AG09319 (cell line): Measurements from ENCODE around the gene MRPL34.

Experiments
- DNase-seq: peaks from one replicate; pipeline ENCODE4 v3.0.0-alpha.2; 2010; ENCODE audit warnings: low read depth; ENCODE audit errors: extremely low read depth
- TF ChIP-seq, protein P1 (sequence below): IDR thresholded peaks from 2 replicates; pipeline ENCODE4 v1.5.1; 2011; ENCODE audit warnings: low read depth, mild to moderate bottlenecking, inconsistent platforms, low read length, moderate library complexity

The MRPL34 gene

DNA sequence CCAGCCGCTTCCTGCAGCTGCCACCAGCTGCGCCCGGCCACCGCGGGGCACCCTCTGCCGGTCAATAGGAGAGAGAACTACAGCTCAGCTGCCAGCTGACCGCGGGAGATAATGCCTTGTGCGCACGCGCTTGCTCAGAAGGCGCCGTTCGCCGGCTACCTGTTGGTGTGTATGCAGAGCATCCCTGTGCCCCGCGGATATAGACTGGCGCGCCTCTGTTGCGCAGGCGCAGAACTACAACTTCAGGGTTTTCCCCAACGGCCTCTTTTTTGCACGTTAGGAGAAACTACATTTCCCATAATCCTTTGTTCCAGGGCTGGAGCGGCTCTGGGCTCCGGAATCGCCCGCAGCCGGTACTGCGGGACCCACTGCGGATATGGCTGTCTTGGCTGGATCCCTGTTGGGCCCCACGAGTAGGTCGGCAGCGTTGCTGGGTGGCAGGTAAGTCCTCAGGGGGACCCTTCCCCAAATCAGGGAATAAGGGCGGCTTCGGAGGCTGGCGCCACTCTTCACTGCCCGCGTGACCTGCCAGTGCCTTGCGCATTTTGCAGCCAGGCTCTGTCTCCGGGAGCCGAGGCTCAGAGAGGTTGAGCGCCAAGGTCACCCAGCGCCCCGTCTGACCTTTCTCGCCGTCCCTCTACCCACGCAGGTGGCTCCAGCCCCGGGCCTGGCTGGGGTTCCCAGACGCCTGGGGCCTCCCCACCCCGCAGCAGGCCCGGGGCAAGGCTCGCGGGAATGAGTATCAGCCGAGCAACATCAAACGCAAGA is at the start of gene MRPL34:
Gene MRPL34, plus strand, starts transcription at position 356 of the 768 bp plus-strand sequence. Its CDS starts 21 bp downstream, at position 377.
- DNase-seq, result peak; percentile 98
- TF ChIP-seq, protein P1, sequence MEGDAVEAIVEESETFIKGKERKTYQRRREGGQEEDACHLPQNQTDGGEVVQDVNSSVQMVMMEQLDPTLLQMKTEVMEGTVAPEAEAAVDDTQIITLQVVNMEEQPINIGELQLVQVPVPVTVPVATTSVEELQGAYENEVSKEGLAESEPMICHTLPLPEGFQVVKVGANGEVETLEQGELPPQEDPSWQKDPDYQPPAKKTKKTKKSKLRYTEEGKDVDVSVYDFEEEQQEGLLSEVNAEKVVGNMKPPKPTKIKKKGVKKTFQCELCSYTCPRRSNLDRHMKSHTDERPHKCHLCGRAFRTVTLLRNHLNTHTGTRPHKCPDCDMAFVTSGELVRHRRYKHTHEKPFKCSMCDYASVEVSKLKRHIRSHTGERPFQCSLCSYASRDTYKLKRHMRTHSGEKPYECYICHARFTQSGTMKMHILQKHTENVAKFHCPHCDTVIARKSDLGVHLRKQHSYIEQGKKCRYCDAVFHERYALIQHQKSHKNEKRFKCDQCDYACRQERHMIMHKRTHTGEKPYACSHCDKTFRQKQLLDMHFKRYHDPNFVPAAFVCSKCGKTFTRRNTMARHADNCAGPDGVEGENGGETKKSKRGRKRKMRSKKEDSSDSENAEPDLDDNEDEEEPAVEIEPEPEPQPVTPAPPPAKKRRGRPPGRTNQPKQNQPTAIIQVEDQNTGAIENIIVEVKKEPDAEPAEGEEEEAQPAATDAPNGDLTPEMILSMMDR, result peak; percentile 79

DNA sequence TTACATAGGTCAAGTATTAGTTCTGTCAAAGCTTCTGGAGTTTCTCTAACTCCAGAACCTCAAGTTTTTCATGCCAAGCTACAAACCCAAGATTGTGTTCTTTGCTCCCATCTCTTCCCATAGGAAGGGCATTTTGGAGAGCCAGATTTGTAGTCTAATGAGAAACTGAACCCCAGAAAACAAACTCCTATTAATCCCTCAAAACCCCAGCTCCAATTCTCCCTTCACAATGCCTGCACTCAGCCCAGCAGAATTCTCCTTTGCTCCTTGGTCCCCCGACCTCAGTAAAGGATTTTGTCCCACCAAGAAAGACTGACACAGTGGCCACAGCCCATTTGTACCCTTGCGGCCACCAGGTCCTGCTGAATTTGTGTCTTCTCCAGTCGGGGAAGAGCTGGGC is 49.5 kb upstream of the MRPL34 start:
- DNase-seq, result no peak
- TF ChIP-seq, protein P1, result no peak

DNA sequence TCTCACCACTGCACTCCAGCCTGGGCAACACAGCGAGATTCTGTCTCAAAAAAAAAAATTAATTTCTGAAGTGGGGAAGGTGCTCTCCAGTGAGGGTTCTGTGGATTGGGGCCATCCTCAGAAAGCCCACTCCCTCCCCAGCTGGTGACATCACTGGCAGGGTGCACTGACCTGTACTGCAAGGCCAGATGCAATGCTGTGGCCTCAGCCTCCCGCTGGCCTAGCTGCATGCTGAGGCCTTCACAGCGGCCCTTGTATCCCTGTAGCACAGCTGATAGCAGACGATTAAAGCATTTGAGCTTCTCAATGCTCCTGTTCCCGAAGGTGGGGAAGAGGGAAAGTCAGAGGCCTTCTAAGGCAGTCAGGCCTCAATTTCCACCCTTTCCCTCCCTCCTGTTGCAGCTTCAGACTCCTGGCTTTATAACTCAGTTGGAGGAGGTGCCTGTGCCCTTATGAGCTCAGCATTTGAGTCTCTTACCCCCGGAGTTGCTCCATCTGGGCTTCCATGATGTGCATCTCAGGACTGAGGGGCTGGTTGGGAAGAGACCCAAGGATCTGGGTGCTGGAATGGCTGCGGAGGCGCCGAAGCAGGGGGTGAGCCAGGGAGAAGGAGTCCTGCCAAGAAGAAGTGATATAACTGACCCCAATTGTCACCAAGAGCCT is 46.4 kb upstream of the MRPL34 start:
- TF ChIP-seq, protein P1, result no peak
- DNase-seq, result no peak

DNA sequence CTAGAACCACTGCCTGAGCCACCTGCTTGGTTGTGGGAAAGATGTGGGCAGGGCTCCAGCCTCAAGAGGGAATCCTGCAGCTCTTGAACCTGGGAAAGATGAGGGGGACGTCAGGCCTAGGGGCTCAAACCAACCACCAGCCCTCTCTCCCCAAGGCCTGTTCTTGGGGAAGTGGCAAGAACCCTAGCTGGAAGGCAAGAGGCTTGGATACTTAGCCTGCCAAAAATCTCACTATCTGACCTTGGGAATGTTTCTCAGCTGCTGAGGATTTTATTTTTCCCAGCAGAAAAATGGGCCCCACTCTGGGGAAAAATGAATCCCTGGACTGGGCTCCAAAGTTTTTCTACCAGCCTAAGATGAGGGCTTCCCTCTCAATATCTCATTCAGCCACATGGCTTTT is 45.7 kb upstream of the MRPL34 start:
- TF ChIP-seq, protein P1, result no peak
- DNase-seq, result no peak

DNA sequence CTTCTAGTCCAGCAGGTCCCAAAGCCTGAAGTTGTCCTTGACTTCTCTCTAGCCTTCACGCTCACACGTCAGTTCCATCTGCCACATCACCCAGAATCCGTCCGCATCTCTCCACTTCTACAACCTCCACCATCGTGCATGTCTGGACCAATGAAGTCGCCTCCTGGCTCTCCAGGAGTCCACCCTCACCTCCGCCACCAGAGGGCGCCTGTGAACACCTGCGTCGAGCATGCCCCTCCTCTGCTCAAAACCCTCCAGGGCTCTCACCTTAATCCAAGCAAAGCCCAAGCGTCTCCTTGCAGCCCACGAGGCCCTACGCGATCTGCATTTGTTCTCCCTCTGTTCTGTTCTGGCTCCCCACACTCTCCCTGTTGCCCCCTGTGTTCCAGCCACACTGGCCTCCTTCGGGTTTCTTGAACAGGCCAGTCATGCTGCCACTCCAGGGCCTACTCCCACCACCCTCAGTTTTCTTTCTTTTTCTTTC is 44.8 kb upstream of the MRPL34 start:
- TF ChIP-seq, protein P1, result peak; percentile 93
- no peak for DNase-seq

DNA sequence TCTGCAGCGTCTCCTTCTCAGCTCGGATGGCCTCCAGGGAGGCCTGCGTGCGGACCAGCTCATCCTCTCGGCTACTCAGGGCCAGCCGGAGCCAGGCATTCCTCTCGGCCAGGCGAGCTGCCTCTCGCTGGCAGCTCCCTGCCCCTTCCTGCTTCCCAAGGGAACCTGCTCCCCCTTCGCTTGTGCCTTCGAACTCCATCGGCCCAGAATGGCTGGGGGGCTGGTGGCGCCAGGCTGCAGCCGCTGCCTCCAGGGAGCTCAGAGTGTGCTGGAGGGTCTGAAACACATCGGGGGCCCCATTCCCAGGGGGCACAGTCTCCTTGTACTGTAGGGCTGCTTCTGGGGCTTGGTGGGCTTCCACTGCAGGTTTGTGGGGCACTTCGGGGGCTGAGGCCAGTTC is 43.1 kb upstream of the MRPL34 start:
- DNase-seq, result no peak
- TF ChIP-seq, protein P1, result no peak
